HepG2 (cell line): ENCODE results near the gene MLYCD. TPM values are rescaled to one million over a fixed set of nuclear protein-coding genes. Genes with fewer than 3 reads are reported as not detected.

ENCODE experiments used
- DNMT1 ChIP-seq: sonication (generic); formaldehyde crosslinking; IDR thresholded peaks from 2 replicates; pipeline ENCODE4 v1.5.1; 2020; ENCODE audit warnings: mild to moderate bottlenecking, missing genetic modification reagents
- EEA1 ChIP-seq: sonication (generic); formaldehyde crosslinking; IDR thresholded peaks from 2 replicates; pipeline ENCODE4 v1.5.1; 2020; ENCODE audit warnings: mild to moderate bottlenecking, missing genetic modification reagents, borderline replicate concordance
- MIXL1 ChIP-seq: IDR thresholded peaks from 2 replicates; pipeline ENCODE4 v1.6.1; 2016
- MXI1 ChIP-seq: IDR thresholded peaks from 3 replicates; pipeline ENCODE4 v1.6.1; 2012; ENCODE audit warnings: low read depth, low read length, inconsistent platforms, borderline replicate concordance
- SIN3B ChIP-seq: fragments of 150-350 bp; IDR thresholded peaks from 2 replicates; pipeline ENCODE4 v1.6.1; 2014; ENCODE audit warnings: low read length
- TP53 ChIP-seq: sonication (generic); formaldehyde crosslinking; conservative IDR thresholded peaks from 2 replicates; pipeline ENCODE4 v1.4.0; 2020; ENCODE audit warnings: missing genetic modification reagents
- YEATS2 ChIP-seq: sonication (generic); formaldehyde crosslinking; IDR thresholded peaks from 2 replicates; pipeline ENCODE4 v1.4.0; 2020; ENCODE audit warnings: missing genetic modification reagents, borderline replicate concordance
- ZMYM4 ChIP-seq: sonication (generic); formaldehyde crosslinking; IDR thresholded peaks from 2 replicates; pipeline ENCODE4 v1.8.1; 2023; ENCODE audit warnings: mild to moderate bottlenecking, missing genetic modification reagents
- ZNF274 ChIP-seq: sonication (generic); formaldehyde crosslinking; IDR thresholded peaks from 2 replicates; pipeline ENCODE4 v1.5.1; 2020; ENCODE audit warnings: mild to moderate bottlenecking, missing genetic modification reagents
- ZNF335 ChIP-seq: sonication (generic); formaldehyde crosslinking; IDR thresholded peaks from 2 replicates; pipeline ENCODE4 v1.4.0; 2020; ENCODE audit warnings: missing genetic modification reagents
- ZNF451 ChIP-seq: sonication (generic); formaldehyde crosslinking; IDR thresholded peaks from 2 replicates; pipeline ENCODE4 v1.5.0; 2020; ENCODE audit warnings: mild to moderate bottlenecking, missing genetic modification reagents
- ZNF878 ChIP-seq: sonication (generic); formaldehyde crosslinking; IDR thresholded peaks from 2 replicates; pipeline ENCODE4 v1.8.1; 2023; ENCODE audit warnings: mild to moderate bottlenecking, missing genetic modification reagents, moderate library complexity
- polyA plus RNA-seq, 8 experiments: library from polyadenylated mRNA; depleted of rRNA in 3 of 8; stranded (reverse) in 7 of 8; unstranded in 1 of 8; fragments of >200 nt; fragmentation: Illumina TruSeq in 4 of 8; extraction: Trizol in 4 of 8; gene quantifications; 2 replicates each; pipeline versions ENCODE4 v1.2.1 to v1.2.3, GENCODE V29; 2011 to 2016; ENCODE audit warnings: low read depth in 4 of 8, missing spikeins in 1 of 8, mixed read lengths in 1 of 8; ENCODE audit not compliant: insufficient read depth in 1 of 8
- total RNA-seq, 5 experiments: library from RNA; depleted of rRNA; stranded (reverse); fragments of >200 nt; fragmentation: Illumina TruSeq; extraction: Trizol; gene quantifications; 2 replicates each; pipeline ENCODE4 v1.2.3, GENCODE V29; 2016; ENCODE audit warnings: low read depth in 1 of 5
- TF ChIP-seq, protein P1 (sequence below): sonication (generic); formaldehyde crosslinking; IDR thresholded peaks from 2 replicates; pipeline ENCODE4 v1.8.0; 2022; ENCODE audit warnings: missing genetic modification reagents, mild to moderate bottlenecking, moderate library complexity, borderline replicate concordance
- TF ChIP-seq, protein P2 (sequence below): sonication (generic); formaldehyde crosslinking; IDR thresholded peaks from one replicate; pipeline ENCODE4 v1.5.1; 2020; ENCODE audit warnings: mild to moderate bottlenecking, missing genetic modification reagents; ENCODE audit errors: not compliant biosample characterization

Gene MLYCD
- total and polyA plus RNA-seq, 2 of the 13 experiments (the other 11 are each of a cell fraction or from before 2014, with no cell fraction given) = 1.8 to 4.0 TPM

DNA sequence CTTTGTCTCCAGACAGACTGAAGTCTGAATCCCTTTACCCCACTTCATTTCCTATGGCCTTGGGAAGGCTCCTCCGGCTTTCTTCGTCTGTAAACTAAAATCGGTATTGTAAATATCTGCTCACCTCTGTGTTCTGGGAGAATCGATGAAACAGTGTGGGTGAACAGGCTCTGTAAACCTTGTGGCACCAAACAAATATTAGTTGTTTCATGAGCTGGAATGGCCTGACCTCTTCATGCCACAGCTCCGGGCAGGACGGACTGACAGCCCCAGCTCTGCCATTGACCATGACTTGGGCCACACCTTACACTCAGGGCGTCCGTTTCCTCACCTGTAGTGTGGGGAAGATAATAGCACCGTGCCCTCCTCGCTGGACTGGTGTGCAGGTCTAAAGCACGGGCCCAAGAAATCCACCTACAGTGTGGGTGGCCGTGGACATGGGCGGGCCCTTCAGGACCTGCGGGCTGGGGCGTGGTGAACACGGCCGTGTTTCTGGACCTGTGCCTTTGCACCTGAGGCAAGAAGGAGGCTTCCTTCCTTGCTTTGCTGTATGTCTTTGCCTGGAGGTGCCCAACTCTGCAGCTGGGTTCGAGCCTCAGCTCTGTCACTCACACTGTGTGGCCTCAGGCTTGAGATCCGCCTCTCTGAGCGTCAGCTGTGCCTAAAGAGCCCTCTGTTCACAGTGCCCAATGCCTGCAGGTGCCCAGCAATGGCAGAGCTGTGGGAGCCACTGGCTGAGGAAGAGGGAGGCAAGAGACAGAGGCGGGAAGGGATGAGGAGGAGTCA lies 48.1 kb downstream of the MLYCD start (continued):
- TF ChIP-seq DNMT1 (no peak), EEA1 (CRISPR knock-in tag) (no peak), ZNF274 (CRISPR knock-in tag) (peak; percentile 23; the same call in 1 of the 2 replicates), ZNF335 (CRISPR knock-in tag) (0 out of 2 replicates have a peak, but pooled peaks have one; percentile 38), MIXL1 (CRISPR knock-in tag) (no peak), ZNF878 (0 out of 2 replicates have a peak, but pooled peaks have one; percentile 31), SIN3B (no peak), YEATS2 (no peak), MXI1 (no peak), ZMYM4 (CRISPR knock-in tag) (no peak), TP53 (CRISPR knock-in tag) (no peak), ZNF451 (no peak)
- TF ChIP-seq, protein P1, sequence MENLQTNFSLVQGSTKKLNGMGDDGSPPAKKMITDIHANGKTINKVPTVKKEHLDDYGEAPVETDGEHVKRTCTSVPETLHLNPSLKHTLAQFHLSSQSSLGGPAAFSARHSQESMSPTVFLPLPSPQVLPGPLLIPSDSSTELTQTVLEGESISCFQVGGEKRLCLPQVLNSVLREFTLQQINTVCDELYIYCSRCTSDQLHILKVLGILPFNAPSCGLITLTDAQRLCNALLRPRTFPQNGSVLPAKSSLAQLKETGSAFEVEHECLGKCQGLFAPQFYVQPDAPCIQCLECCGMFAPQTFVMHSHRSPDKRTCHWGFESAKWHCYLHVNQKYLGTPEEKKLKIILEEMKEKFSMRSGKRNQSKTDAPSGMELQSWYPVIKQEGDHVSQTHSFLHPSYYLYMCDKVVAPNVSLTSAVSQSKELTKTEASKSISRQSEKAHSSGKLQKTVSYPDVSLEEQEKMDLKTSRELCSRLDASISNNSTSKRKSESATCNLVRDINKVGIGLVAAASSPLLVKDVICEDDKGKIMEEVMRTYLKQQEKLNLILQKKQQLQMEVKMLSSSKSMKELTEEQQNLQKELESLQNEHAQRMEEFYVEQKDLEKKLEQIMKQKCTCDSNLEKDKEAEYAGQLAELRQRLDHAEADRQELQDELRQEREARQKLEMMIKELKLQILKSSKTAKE = peak; percentile 91
- TF ChIP-seq, protein P2, sequence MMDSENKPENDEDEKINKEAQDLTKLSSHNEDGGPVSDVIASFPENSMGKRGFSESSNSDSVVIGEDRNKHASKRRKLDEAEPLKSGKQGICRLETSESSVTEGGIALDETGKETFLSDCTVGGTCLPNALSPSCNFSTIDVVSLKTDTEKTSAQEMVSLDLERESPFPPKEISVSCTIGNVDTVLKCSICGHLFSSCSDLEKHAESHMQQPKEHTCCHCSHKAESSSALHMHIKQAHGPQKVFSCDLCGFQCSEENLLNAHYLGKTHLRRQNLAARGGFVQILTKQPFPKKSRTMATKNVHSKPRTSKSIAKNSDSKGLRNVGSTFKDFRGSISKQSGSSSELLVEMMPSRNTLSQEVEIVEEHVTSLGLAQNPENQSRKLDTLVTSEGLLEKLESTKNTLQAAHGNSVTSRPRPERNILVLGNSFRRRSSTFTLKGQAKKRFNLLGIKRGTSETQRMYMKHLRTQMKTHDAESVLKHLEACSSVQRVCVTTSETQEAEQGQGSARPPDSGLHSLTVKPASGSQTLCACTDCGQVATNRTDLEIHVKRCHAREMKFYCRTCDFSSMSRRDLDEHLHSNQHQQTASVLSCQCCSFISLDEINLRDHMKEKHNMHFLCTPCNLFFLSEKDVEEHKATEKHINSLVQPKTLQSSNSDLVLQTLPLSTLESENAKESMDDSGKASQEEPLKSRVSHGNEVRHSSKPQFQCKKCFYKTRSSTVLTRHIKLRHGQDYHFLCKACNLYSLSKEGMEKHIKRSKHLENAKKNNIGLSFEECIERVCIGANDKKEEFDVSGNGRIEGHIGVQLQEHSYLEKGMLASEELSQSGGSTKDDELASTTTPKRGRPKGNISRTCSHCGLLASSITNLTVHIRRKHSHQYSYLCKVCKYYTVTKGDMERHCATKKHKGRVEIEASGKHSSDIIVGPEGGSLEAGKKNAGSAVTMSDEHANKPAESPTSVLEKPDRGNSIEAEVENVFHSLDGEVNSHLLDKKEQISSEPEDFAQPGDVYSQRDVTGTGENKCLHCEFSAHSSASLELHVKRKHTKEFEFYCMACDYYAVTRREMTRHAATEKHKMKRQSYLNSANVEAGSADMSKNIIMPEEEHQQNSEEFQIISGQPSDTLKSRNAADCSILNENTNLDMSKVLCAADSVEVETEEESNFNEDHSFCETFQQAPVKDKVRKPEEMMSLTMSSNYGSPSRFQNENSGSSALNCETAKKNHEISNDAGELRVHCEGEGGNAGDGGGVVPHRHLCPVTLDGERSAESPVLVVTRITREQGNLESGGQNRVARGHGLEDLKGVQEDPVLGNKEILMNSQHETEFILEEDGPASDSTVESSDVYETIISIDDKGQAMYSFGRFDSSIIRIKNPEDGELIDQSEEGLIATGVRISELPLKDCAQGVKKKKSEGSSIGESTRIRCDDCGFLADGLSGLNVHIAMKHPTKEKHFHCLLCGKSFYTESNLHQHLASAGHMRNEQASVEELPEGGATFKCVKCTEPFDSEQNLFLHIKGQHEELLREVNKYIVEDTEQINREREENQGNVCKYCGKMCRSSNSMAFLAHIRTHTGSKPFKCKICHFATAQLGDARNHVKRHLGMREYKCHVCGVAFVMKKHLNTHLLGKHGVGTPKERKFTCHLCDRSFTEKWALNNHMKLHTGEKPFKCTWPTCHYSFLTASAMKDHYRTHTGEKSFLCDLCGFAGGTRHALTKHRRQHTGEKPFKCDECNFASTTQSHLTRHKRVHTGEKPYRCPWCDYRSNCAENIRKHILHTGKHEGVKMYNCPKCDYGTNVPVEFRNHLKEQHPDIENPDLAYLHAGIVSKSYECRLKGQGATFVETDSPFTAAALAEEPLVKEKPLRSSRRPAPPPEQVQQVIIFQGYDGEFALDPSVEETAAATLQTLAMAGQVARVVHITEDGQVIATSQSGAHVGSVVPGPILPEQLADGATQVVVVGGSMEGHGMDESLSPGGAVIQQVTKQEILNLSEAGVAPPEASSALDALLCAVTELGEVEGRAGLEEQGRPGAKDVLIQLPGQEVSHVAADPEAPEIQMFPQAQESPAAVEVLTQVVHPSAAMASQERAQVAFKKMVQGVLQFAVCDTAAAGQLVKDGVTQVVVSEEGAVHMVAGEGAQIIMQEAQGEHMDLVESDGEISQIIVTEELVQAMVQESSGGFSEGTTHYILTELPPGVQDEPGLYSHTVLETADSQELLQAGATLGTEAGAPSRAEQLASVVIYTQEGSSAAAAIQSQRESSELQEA = peak; percentile 65
